ENCODE results near the gene CNTF.

CNTF gene

GRCh38 chr11:58645854-58646253, 23.4 kb downstream of the CNTF start:
- no peak for DNase-seq

- no peak for DNase-seq
These were observed 24.8 kb downstream of the CNTF start for GRCh38 chr11:58647141-58647699.

GRCh38 chr11:58647866-58648265, 25.4 kb downstream of the CNTF start:
- no peak for DNase-seq

GRCh38 chr11:58649623-58650022, 27.2 kb downstream of the CNTF start:
- no peak for DNase-seq

GRCh38 chr11:58650496-58650895, 28.0 kb downstream of the CNTF start:
- no peak for DNase-seq

- no peak for DNase-seq
These were observed 30.3 kb downstream of the CNTF start for GRCh38 chr11:58652726-58653280.

GRCh38 chr11:58654079-58654907, 31.8 kb downstream of the CNTF start:
- DNase-seq: peak; percentile 71

- no peak for DNase-seq
These were observed 32.4 kb downstream of the CNTF start for GRCh38 chr11:58654908-58655296.

- DNase-seq: no peak
These were observed 33.9 kb downstream of the CNTF start for GRCh38 chr11:58656348-58656747.

- no peak for DNase-seq
These were observed 36.2 kb downstream of the CNTF start for GRCh38 chr11:58658623-58659022.

- no peak for DNase-seq
These were observed 36.9 kb downstream of the CNTF start for GRCh38 chr11:58659404-58659803.

GRCh38 chr11:58659910-58660570, 37.6 kb downstream of the CNTF start:
- no peak for DNase-seq

- DNase-seq: no peak
These were observed 49.6 kb downstream of the CNTF start for GRCh38 chr11:58671983-58672633.

- no peak for DNase-seq
These were observed 52.1 kb downstream of the CNTF start for GRCh38 chr11:58674609-58675008.
